Inflammatory macrophage treated with lipopolysaccharide for 4 hours (primary cell): ENCODE results near the gene FBLN2.

Experiments used
- DNase-seq: peaks from one replicate; pipeline ENCODE4 v3.0.0-alpha.2; 2020

Gene FBLN2

GRCh38 chr3:13583251-13584180 is 34.6 kb downstream of the FBLN2 start:
- DNase-seq = no peak

- DNase-seq = no peak
Measured at GRCh38 chr3:13584427-13584891, 35.5 kb downstream of the FBLN2 start.

- no peak for DNase-seq
Measured at GRCh38 chr3:13584901-13585300, 36.0 kb downstream of the FBLN2 start.

- DNase-seq = no peak
Measured at GRCh38 chr3:13587442-13587841, 38.5 kb downstream of the FBLN2 start.

- DNase-seq = no peak
Measured at GRCh38 chr3:13588221-13588701, 39.3 kb downstream of the FBLN2 start.

- DNase-seq = no peak
Measured at GRCh38 chr3:13588993-13589392, 40.1 kb downstream of the FBLN2 start.

- DNase-seq = no peak
Measured at GRCh38 chr3:13590841-13591520, 42.1 kb downstream of the FBLN2 start.

GRCh38 chr3:13593615-13594014 is 44.7 kb downstream of the FBLN2 start:
- no peak for DNase-seq

GRCh38 chr3:13594146-13594545 is 45.2 kb downstream of the FBLN2 start:
- DNase-seq = no peak

GRCh38 chr3:13594991-13595421 is 46.1 kb downstream of the FBLN2 start:
- no peak for DNase-seq

GRCh38 chr3:13595485-13595884 is 46.6 kb downstream of the FBLN2 start:
- no peak for DNase-seq

- DNase-seq = no peak
Measured at GRCh38 chr3:13596426-13597205, 47.7 kb downstream of the FBLN2 start.

GRCh38 chr3:13597661-13598060 is 48.7 kb downstream of the FBLN2 start:
- no peak for DNase-seq

- no peak for DNase-seq
Measured at GRCh38 chr3:13598201-13598600, 49.3 kb downstream of the FBLN2 start.

GRCh38 chr3:13598926-13599886 is 50.3 kb downstream of the FBLN2 start:
- DNase-seq = peak; percentile 1

- no peak for DNase-seq
Measured at GRCh38 chr3:13599887-13600450, 51.0 kb downstream of the FBLN2 start.

- no peak for DNase-seq
Measured at GRCh38 chr3:13600950-13601691, 52.2 kb downstream of the FBLN2 start.

GRCh38 chr3:13601692-13602080 is 52.8 kb downstream of the FBLN2 start:
- DNase-seq = no peak

GRCh38 chr3:13605555-13605954 is 56.6 kb downstream of the FBLN2 start:
- DNase-seq = no peak

- no peak for DNase-seq
Measured at GRCh38 chr3:13607821-13608597, 59.1 kb downstream of the FBLN2 start.
